ENCODE measurements around the gene ROBO1.
"Not testable (repeated sequence)": the region's sequence is repeated elsewhere in the genome, so short reads cannot be mapped to it uniquely, and the experiment has no call there.

ROBO1 gene

DNA sequence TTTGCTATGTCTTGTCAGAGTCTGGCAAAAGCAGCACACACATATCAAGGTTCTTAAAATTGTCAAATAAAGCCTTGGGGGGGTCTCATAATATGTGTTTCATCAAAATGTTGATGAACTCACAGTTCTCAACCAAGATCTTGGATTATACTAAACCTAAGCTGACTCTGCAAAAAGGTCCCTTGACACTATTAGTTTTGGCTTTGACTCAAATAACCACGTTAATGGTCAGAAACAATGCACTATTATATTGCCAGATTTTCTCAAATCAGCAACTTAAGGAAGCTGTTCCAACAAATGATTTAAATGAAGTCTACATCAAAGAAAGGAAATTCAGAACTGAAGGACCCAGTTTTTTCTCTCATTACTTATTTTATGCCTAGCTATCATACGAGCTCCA, 1063.9 kb downstream of the ROBO1 start:
- no peak for DNase-seq (ENCODE audit: low read depth in 2 of 2)

- no peak for DNase-seq (ENCODE audit: low read depth in 2 of 2)
Observed at GRCh38 chr3:78701537-78701936, 1066.3 kb downstream of the ROBO1 start.

DNA sequence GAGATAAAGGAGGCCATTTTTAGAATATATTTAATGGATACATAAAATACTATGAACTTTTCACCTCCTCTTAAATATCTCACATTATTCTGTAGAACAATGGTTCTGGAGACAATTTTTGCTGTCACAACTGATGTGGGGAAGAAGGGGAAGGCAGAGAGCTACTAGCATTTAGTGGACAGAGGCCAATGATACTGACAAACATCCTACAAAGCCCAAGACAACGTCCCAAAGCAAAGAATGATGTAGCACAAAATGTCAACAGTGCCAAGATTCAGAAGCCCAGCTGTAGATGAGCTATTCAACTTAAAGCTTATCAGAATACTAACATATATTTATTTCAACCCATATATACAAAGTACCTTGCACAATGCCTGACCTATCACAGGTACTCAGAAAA, 1069.4 kb downstream of the ROBO1 start:
- no peak for DNase-seq (ENCODE audit: low read depth in 2 of 2)

DNA sequence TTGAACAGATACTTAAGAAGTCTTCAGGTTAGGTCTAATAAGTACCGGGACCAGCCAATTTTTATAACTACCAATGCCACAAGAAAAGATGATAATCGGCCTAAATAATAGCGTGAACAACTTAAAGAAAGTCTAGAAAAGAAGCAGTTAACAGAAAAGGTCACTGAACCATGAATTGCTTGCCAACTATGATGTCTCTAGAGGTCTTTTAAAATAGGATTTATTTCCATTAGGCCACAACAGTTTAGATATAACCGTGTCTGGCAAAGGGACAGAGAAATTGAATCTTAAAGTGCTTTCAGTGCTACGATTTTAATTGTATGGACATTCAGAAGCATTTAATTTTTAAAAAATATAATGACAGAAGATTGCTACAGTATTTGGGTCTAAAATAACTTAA, 1070.4 kb downstream of the ROBO1 start:
- DNase-seq (ENCODE audit: low read depth in 2 of 2): no peak

DNA sequence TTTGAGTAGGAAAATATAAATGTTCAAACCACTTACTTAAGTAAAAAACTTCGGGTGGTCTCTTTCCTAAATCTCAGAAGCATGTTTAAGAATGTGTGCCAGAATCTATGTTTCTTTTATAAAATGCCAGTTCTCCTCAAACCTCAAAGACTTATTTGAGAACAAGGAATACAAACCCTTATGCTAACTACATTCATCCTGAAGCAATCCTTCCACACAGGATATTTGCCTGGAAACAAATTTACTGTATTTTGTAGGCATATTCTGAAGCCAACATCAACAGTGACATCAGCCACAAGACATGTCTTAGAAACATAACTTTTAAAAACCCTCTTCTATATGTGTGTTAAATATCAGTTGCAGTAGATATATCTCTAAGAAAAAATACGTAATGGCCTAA, 1077.0 kb downstream of the ROBO1 start:
- DNase-seq (ENCODE audit: low read depth in 2 of 2): no peak

- DNase-seq (ENCODE audit: low read depth in 2 of 2): no peak
Observed at GRCh38 chr3:78689378-78689777, 1078.4 kb downstream of the ROBO1 start.

- DNase-seq (ENCODE audit: low read depth in 2 of 2): no peak
Observed at GRCh38 chr3:78687520-78687919, 1080.3 kb downstream of the ROBO1 start.

DNA sequence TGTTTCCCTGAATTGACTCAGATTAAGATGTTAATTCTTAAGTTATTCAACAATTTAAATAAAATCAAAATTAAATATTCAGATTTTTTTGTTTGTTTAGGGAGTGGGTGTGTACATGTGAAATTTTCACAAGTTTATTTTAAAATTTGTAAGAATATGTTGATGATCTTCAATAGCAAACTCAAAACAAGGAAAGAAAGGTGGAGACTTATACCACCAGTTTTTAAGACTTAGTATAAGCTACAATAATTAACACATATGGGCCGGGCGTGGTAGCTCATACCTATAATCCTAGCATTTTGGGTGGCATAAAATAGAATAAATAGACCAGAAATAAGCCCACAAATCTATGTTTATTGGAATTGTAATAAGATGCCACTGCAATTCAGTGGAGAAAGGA, 1084.5 kb downstream of the ROBO1 start:
- no peak for DNase-seq (ENCODE audit: low read depth in 2 of 2)

DNA sequence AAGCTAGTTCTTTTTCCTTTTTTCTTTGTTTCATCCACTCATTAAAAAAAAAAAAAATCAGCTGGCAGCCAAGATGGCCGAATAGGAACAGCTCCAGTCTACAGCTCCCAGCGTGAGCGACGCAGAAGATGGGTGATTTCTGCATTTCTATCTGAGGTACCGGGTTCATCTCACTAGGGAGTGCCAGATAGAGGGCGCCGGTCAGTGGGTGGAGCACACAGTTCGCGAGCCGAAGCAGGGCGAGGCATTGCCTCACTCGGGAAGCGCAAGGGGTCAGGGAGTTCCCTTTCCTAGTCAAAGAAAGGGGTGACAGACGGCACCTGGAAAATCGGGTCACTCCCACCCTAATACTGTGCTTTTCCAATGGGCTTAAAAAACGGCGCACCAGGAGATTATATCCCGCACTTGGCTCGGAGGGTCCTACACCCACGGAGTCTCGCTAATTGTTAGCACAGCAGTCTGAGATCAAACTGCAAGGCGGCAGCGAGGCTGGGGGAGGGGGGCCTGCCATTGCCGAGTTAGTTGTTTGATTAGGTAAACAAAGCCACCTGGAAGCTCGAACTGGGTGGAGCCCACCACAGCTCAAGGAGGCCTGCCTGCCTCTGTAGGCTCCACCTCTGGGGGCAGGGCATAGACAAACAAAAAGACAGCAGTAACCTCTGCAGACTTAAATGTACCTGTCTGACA, 1092.5 kb downstream of the ROBO1 start:
- DNase-seq (ENCODE audit: low read depth in 2 of 2): not testable (repeated sequence)

DNA sequence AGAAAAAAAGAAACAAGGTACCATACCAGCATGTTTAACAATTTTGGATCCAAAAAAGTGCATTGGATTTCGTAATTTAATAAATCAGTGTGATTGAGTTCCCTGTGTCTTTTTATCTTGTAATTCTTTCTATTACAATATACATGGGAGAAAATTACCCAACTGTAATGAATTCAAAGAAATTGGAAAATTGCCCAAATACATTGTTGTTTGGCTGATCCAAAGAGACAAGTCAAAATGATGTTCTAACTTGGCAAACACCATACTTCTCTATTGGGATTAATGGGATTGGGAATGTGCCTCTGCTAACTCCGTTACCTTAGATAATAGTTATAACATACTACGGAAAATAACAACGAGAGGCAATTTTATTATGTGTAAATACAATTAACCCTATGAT, 1097.1 kb downstream of the ROBO1 start:
- no peak for DNase-seq (ENCODE audit: low read depth in 2 of 2)

DNA sequence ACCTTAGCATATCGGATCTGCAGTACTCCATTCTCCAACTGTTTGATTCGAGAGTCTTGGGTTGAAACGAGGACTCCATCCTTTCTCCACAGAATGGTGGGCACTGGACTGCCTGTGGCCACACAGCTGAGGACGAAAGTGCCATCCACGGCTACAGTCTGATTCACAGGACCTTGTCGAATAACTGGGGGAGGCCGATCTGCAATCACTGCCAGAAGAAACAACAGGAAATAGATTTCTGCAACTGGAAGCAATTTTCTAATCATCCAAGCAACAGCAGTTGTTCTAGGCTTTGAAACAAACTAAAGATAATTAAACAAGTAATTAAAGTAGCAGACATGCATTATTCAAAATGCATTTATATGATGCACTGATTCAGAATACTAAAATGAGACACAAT, 1097.7 kb downstream of the ROBO1 start:
- no peak for DNase-seq (ENCODE audit: low read depth in 2 of 2)

- no peak for DNase-seq (ENCODE audit: low read depth in 2 of 2)
Observed at GRCh38 chr3:78668302-78668701, 1099.5 kb downstream of the ROBO1 start.

DNA sequence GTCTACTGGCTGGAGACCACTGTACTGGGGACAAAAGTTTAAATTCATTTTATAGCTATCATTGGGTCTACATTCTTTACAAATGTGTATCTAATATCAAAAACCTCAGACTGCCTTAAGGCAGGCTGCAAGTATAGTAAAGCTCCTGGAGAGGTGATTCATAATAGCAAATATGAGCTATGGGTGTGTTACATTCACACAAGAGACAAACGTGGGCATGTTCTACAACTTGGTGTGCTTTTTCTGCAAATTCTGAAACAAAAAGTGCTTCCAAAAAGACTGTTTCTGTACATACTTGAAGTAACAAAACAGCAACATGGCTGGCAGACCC, 1101.4 kb downstream of the ROBO1 start:
- no peak for DNase-seq (ENCODE audit: low read depth in 2 of 2)

- no peak for DNase-seq (ENCODE audit: low read depth in 2 of 2)
Observed at GRCh38 chr3:78665776-78666469, 1101.9 kb downstream of the ROBO1 start.

- DNase-seq (ENCODE audit: low read depth in 2 of 2): no peak
Observed at GRCh38 chr3:78665101-78665500, 1102.7 kb downstream of the ROBO1 start.

- no peak for DNase-seq (ENCODE audit: low read depth in 2 of 2)
Observed at GRCh38 chr3:78660957-78661356, 1106.8 kb downstream of the ROBO1 start.

DNA sequence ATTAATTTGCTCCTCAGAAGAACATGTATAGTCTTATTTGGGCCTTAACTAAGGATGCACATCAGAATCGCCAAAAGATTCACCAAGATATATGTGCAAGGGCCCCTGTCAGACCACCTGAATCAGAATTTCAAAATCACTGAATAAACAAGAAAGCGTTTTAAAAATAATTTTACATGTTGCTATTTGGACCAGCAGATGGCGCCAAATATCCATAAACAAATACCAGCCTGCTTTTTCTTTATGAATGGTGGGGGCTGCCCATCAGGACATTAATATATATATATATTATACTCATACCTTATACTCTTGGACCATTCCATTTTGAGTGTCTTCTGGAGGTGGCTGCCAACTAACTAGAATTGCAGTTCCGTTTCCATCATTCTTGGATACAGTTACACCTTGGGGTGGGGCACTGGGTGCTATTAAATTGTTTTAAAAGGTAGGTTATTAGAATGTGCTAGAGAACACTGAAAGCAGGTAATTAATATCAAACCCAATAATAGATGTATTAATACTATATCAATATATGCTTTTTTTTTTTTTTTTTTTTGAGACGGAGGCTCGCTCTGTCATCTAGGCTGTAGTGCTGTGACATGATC, 1108.3 kb downstream of the ROBO1 start:
- no peak for DNase-seq (ENCODE audit: low read depth in 2 of 2)

- DNase-seq (ENCODE audit: low read depth in 2 of 2): no peak
Observed at GRCh38 chr3:78647726-78648125, 1120.1 kb downstream of the ROBO1 start.

DNA sequence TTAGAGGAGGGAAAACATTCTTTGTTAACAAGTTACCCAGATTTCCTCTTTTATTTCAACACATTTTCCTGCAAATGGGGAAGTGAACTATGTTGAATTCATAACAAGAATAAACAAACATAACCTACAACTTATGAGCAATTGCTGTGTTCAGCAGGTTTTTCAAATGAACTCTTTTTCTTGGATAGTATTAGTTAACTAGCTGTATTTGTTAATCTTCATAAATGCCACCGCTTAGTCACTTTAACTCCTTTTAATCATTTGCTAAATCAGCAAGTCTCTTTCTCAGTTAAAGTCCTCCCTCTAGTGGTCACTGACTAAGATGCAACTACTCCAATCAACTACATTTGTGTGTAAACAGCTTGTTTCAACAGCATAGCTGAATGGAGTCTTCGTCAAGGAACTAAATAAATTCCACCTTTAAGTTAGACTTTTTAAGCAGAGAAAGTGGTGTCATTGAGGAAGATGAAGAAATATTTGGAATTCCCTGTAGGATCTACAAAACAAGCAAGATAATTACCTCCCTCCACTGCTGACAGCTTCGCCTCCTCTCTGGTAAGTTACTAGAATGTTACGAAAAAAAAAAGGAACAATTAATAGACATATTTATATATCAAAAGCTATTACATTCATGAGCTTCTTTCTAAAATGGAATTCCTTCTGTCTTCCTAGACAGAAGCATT, 1122.0 kb downstream of the ROBO1 start:
- DNase-seq (ENCODE audit: low read depth in 2 of 2): no peak

GRCh38 chr3:78644847-78645246, 1123.0 kb downstream of the ROBO1 start:
- DNase-seq (ENCODE audit: low read depth in 2 of 2): no peak

DNA sequence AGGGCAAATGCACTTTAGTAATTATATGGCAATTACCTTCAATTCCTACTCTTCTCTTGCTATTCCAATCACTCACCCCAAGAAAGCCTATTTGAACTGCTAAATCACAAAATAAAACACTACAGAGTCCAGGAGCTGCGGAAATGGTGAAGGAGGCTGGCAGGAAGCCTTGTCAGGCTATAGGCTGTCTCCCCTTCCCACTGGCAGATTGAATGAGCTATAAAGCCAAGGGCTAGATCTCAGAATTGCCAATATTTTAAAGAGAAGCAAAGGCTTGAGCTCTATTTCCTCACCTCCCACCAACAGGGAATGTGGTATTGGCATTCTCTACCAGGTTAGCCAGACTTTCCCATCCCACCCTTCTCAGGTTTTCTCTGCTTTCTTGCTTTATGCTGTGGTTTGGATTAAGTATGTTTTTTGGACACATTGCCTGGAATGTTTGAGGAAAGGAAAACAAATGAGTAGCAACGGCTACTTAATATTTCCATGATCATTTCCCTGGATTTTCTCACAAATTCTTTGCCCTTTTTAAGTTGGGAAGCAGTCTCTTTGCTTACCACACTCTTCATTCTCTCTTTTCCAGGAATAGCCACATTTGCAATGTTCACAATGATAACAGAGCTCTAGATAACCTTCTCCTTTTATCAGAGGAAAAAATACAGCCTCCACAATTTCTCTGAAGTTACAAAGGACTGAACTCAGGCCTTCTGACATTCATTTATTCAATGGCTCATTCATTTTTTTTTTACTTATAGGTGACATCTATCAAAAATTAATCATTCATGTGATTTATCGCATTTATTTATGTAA, 1125.4 kb downstream of the ROBO1 start:
- no peak for DNase-seq (ENCODE audit: low read depth in 2 of 2)

DNA sequence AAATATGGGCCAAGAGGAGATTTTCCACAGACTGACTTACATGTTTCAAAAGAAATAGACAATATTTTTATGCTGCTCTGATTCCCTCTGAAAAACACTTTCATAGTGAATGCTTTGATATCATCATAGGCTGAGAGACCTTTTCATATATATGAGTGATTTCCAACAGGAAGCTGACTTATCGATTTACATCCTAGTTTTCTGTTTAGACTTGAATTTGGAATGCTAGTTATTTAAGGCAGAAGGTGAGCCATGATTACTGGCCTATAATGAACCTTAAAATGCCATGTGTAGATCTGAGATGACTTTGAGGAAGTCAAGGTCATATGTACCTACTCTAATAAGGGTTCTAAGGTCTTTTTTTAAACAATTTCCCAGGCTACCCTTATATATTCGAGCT, 1126.1 kb downstream of the ROBO1 start:
- DNase-seq (ENCODE audit: low read depth in 2 of 2): no peak

Measured in stimulated activated CD8-positive, alpha-beta memory T cell treated with anti-CD3 and anti-CD28 coated beads, Interleukin-2, amount 100 ng/mL, for 1 hour (primary cell).